GM18499 (cell line): Measurements from ENCODE around the gene GLUL.

Experiments used
- ATAC-seq: cut with Tn5 transposase; IDR thresholded peaks from one replicate; pipeline ENCODE4 v1.9.1; 2021; ENCODE audit warnings: moderate number of reproducible peaks; ENCODE audit not compliant: insufficient read depth, unreplicated experiment

The GLUL gene

GRCh38 chr1:182332261-182333060, 59.1 kb downstream of the GLUL start:
- no peak for ATAC-seq
